Measurements from ENCODE around the gene ERP27.

Gene ERP27

DNA sequence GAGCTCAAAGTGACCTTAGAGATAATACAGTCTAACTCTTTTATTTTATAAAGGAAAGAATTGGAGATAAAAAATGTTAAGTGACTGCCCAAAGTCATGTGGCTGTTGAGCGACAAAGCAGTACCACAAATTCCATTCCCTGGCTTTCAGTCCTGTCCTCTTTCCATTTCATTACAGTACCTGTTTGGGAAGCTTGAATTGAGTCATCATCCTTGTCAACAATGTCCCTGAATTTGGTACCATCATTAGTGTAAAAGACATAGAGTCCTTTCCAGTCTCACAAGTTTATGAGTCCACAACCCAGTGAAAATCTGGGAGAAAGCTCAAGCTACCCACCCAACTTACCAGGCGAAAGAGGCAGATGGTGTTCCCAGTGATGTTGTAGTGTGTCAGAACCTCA lies 3.8 kb downstream of the ERP27 start:
- no peak for DNase-seq

DNA sequence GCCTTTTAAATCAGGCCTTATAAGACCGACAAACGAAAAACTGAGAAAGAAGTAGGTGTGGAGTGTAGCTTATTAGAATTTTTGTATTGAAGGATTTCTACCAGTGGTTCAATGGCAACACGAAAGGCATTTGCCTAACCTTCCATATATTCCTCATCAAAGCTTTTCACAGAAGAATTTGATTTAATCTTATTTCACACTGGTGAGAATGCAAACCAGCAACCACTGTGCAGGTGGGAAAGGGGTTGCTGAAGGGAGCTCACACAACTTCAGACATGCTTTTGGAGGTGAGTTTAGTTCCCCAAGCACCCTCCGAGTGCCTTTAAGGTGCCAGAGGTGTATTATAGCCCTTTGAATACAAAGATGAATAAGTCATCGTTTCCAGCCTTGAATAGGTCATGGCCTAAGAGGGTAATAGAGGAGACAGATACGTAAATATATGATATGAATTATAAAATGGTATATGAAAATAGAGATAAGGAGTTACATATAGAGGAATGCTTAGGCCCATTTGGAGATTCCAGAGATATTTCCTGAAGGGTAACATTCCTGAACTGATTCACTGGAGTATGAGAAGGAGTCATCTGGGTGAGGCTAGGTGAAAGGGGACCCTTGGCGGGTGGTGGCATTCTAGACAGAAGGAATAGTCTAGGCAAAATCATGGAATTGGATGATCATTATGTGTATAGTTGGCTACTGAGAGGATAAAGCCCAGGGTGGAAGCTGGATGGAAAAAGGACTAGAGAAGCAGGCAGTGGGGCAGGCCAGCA lies 6.4 kb downstream of the ERP27 start:
- no peak for DNase-seq

DNA sequence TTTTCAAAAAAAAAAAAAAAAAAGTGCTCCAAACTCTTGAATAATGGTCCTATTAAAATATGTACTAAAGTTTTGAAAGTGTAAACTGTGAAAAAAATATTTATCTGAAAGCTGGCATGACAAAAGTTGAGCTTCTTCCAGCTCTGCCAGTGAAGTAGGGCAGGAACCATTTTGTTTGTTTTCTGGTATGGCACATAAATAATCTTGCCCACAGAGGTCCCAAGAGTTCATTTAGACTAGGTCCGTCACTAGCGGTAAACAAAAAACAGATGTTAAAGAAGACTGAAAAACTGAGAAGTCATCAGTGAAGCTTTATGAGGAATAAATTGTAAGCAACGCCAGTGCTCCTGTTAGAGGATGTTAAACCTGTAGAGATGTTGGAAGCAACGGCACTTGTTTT lies 7.0 kb downstream of the ERP27 start:
- no peak for DNase-seq

DNA sequence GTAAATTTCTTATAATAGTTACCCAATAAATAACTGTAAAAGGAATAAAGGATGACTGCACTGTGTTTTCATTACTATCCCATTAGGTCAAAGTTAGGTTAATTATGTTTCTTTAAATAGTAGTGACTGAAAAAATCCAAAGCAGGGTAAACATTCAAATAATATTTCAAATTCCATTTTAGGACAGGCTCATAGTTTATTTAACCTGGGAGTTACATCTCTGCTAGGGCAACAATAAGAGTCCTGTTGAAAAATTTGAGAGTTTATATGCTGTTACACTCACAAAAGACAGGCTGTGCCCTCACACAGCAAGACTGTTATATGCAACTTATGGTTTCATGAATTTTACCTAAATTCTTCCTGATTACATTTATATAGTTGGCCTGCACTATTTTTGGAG lies 8.0 kb downstream of the ERP27 start:
- no peak for DNase-seq

DNA sequence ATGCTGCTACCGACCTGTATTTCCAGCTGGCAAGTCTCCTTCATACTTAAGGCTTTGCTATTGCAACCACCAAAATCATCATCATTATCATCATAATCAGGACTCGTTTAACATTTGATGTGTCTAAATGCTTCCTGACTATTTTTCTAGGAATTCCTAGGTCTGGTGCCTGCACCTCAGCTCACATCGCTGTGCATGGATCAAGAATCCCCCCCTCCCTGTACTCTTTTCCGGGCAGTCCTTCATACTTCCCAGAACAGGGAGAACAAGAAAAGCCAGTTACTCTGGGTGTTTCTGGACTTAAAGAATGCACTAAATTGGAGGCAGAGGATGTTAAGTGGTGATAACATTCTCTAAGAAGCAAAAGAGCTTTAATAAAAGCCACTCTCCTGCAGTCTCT lies 9.4 kb downstream of the ERP27 start:
- DNase-seq, result no peak

DNA sequence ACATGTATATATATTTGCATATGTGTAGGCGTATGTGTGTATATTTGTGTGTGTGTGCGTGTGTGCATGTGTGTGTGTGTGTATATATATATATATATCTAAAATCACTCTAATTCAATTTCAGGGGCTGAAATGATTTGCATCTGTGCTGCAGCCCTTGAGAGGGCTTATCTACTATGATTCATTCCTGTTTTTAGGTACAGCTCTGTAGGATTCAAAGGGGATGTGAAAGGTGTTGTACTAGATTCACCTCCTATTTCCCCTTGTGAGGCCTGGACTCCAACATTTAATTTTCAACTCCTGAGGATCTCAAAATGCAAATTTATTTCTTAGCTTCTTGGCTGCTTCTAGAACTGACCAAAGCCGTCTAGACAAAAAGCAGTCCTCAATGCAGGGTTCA lies 11.1 kb downstream of the ERP27 start:
- DNase-seq, result no peak

DNA sequence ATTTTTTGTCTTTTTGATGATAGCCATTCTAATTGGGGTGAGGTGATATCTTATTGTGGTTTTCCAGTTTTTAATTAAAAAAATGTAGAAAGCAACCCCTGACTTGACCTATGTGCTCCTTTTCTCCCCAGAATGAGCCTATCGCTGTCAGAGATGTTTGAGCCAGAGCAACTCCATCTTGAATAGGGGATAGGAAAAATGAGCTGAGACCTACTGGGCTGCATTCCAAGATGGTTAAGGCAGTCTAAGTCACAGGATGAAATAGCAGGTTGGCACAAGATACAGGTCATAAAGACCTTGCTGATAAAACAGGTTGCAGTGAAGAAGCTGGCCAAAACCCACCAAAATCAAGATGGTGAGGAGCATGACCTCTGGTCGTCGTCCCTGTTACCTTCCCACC lies 13.8 kb downstream of the ERP27 start:
- DNase-seq, result no peak

DNA sequence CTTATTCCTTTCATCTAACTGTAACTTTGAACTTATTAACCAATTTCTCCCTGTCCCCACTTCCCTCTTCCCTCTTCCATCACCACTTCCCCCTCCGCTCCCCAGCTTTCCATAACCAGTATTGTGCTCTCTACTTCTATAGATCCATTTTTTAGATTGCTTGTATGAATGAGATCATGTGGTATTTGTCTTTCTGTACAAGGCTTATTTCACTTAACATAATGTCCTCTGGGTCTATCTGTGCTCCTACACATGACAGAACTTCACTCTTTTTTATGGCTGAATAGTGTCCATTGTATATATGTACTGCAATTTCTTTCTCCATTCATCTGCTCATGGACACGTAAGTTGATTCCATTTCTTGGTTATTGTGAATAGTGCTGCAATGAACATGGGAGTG lies 14.4 kb downstream of the ERP27 start:
- no peak for DNase-seq

DNA sequence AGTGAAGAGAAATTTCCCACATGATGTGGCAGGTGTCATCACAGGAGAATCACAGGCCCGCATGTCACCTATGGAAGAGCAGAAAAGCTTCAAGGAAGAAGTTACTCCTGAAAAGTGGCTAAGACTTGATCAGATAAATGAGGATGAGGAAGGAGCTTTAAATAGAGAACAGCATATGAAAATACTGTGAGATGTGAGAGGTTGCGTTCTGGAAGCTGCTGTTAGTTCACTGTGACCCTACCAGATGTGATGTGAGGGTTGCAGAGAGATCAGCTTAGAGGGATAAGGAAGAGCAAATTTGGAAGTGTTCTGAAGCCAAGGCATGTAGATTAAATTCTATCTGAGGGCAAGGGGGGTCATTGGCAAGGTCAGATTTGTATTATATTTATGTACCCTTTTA lies 17.1 kb downstream of the ERP27 start:
- DNase-seq, result no peak

DNA sequence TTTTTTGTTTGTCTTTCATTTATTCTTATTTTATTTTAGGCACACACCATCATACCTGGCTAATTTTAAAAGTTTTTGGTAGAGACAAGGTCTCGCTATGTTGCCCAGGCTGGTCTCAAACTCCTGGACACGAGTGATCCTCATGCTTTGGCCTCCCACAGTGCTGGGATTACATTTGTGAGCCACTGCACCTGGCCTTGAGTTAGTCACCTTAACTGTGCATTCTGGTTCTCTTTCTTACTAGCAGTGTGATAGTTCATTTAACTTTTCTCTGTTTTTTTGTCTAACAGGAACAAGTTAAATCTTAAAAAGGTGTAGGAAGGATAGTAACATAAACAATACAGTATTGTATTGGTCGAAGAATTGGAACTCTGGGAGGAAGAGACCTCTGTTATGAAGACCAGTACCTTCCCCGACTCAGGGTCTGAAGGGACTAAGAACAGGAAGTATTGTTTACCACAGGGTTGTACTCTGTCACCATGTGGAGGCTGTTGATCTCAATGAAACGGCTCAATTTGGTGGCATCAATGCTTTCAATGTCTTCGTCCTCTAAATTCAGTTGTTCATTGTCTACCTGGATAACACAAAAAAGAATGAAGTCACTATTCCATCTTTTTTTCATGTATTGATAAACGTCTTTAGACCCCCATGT lies 17.7 kb downstream of the ERP27 start:
- no peak for DNase-seq

DNA sequence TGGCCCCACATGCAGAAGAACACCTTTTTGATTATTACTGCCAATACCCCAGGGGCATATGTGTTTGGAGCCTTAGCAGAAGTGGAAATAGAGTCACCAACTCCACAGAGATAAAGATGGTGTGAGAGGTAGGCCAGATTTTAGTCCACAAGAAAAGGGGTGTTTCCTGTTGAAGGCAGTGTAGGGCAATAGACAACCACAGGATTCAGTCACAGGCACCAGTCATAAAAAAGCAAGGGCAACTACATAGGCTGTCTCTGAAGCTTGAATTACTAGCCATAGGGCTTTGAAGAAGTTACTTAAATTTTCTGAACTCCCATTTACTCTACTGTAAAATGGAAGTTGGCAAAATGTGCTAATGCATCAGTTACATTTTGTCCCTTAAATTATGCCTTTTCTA lies 18.9 kb downstream of the ERP27 start:
- DNase-seq, result no peak

DNA sequence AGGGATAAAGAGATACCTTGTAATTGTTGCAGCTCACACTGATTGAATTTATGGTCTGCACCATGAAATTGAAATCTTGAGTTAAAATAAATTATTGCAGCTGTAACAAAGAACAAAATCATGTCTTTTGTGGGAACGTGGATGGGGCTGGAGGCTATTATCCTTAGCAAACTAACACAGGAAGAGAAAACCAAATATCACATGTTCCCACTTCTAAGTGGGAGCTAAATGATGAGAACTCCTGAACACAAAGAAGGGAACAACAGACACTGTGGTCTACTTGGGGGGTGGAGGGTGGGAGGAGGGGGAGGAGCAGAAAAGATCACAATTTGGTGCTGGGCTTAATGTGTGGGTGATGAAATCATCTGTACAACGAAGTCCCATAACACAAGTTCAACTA lies 22.6 kb downstream of the ERP27 start:
- DNase-seq, result no peak

DNA sequence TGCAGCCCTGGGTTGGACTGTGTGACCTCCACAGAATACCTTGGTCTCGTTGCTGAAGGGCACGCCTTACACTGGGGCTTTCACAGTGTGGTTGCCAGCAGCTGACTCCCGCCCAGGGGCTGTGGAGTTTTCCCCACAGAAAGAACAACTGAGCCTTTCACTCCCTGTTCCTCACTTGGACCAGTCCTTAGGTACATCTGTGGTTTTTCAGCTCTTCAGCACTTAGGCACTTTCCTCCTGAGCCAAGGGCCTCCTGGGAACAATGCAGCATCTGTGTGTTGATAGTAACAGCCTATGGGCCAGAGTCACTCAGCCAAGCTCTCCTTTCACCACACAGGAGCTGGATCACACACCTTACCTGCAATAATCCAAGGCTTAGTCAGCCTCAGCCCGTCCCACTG lies 25.0 kb downstream of the ERP27 start:
- no peak for DNase-seq

DNA sequence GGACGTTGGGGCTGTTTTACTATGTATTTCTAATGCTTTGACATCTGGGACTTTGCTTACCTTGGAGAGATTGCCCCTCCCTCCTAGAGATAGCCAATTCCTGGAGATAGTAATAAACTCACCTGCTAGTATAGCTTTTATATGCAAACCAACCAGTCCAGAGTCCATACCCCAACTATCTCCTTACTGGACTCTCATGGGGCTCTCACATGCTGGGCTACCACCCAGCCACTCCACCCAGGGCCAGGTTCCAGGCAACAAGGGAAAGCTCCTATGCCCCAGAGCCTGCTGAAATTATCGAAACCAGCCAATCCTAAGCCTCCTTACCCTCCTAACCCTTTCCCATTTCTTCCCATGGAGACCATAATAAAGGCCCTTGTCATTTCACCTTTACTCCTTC lies 27.2 kb downstream of the ERP27 start:
- no peak for DNase-seq

DNA sequence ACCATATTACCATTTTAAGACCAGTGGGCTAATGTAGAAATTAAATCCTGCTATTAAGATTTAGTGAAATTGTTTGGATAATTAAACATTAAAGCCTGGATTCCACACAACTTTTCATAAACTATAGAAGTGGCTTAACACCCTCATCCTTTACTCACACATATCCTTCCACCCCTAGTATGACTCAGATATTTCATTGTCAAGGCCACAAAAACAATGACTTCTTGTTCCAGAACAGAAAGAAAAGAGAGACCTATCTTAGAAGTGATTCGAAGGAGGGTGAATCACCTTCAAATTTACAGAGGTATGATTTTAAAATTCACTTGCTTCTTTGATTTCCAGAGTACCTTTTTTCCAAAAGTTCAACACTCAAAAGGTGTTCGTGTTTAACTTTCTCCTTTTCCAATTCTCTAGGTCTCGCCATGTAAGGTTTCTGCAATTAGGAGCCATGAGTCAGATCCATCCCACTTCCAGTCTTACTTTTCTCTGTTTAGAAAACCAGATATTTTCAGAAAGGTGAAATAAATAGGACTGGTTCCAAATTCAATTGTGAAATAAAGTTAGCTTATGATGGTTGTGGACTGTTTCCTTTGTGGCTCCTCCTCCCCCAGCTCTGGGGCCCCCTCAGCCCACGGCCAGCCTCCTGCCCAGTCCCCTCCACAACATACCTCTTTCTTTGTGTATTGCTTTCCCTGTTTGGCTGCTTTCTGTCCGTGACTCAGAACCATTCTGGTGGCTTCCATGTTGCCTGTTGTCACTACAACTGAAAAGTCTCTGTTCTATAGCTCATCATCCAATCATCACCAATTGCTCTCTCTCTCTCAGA lies 28.0 kb downstream of the ERP27 start:
- no peak for DNase-seq

DNA sequence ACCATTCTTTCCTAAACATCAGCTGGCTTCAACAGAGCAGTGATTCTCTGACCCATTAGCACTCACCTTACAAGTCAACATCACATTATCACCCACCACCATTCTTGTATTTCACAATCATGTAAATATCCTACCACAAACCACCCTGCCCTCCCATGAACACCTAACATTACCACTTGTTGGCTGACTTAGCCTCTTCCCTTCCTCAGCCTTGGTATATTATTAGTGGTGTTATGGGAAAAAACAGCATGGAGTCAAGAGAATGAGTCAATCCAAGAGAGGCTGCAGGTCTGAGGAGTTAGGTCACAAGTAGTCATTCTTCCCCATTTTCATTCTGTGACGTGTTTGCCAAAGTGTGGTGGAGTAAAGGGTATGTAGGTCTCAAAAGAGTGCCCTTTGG lies 30.4 kb downstream of the ERP27 start:
- DNase-seq, result peak; percentile 5

DNA sequence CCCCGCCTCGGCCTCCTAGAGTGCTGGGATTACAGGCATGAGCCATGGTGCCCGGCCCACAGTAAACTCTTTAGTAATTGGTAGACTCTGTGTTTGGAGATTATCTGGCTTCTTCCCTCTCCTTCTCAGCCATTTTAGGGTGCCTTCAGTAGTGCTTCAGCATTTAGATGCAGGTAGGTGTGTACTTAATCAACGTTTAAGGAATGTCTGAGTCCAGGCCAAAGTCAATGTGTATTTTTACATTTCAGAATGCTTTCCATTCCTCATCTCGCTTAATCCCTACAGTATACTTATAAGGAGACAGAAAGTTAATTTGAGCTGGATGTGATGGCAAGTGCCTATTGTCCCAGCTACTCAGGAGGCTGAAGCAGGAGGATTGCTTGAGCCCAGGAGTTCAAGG lies 32.2 kb downstream of the ERP27 start:
- DNase-seq, result no peak

DNA sequence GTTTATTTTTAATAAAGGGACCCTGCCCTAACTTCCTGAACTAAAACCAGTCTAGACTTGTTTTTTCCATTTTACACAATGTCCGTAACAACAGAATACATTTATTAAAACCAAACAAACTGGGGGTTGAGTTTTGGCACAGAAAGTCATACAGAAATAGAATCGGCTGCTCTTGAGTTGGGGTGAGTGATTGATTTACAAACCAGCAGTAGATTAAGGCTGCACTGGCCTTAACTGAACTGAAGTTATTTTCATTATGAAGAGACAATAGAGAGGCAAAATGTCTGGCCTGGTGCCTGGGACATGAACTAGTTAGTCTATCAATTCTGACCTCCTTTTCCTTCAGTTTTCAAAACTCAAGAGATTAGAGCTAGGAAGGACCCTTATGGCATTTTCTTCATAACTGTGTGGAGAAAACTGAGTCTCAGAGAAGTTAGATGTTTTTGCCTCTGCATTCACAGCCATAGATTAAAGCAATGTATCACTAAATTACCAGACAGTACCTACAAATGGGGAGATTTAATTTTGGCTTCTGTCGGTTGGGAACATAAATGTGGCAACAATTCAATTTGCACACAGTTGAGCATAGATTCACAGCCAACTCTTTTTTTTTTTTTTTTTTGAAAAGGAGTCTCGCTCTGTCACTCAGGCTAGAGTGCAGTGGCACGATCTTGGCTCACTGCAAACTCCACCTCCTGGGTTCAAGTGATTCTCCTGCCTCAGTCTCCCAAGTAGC lies 32.9 kb downstream of the ERP27 start:
- no peak for DNase-seq

DNA sequence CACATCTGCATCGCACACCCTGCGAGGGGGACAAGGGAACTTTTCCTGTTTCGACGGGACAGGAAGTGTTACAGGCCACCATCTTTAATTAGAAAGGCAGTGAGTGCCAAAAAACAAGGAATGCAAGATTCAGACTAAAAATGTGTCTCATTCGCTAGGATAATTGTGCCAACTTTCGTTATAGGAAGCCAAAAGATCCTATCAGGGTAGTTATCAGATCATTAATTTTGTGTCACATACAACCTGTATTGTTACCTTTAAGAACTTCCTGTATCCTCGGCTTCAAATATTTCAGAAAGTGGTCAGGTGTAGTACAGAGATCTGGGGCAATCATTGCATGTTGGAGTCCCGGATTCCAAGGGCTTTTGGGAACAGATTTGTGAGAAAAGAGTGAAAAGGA lies 33.5 kb downstream of the ERP27 start:
- no peak for DNase-seq

DNA sequence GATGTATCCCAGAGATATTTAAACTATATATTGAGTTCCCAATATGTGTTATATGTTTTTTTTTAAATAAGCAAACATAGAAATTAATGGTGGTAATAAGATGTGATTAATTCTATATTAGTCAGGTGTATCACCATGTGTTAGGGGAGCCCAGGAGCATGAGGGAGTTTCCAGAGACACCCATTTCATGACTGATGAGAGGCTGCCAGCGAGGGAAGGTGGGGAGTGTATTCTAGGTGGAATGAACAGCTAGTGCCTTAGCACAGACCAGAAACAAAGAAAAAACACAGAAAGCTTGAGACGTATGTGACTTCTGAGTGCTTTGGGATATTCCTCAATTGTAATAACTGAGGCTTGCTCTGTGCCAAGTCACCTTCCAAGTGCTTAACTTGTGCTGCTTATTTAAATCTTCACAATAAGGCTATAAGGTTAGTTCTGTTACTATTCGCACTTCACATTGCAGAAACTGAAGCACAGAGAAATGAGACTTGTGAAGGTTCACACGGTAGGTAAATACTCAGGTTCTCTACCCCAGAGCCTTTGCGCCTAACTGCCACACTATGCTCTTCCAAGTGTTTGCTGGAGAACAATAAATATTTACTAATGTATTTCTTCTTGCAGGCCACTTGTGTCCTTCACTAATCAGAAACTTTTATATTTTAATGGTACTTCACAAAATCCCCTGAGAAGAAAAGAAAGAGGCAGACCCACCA lies 34.8 kb downstream of the ERP27 start:
- no peak for DNase-seq

DNA sequence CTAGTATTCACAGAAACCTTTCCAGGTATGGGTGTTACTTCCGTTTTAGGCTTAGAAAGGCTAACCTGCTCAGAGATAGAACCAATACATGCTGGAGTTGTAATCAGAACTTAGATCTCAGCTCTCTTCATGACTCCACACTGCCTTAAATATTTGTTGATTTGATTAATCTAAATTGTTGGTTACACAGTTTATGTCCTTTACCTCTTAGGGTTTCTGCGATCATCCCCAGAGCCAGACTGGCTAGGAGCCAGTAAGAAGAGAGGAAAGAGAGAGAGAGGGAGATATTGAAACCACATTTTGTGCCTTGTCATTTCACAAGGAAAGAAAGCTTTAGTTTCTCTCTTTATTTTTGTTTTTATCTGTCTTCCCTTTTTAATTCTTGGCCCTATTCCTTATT lies 35.9 kb downstream of the ERP27 start:
- DNase-seq, result no peak

DNA sequence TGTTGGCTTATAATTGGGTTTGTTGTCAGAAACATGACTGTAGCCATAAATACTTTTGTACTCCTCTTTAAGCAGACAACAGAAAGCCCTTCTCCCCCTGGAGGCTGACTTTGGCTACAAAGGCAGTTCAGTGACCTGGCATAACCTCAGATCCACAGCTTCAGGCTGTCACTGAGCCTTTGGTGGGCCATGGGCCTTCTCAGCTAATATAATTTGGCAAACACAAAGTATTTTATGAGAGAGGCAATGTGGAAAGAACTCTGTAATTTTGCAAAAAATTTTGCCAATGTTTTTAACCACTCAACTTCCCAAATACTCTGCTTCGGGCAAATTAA lies 37.1 kb downstream of the ERP27 start:
- no peak for DNase-seq
